ENCODE data around the gene DOCK1.
"Not testable (repeated sequence)": the region's sequence is repeated elsewhere in the genome, so short reads cannot be mapped to it uniquely, and the experiment has no call there.

The DOCK1 gene

DNA sequence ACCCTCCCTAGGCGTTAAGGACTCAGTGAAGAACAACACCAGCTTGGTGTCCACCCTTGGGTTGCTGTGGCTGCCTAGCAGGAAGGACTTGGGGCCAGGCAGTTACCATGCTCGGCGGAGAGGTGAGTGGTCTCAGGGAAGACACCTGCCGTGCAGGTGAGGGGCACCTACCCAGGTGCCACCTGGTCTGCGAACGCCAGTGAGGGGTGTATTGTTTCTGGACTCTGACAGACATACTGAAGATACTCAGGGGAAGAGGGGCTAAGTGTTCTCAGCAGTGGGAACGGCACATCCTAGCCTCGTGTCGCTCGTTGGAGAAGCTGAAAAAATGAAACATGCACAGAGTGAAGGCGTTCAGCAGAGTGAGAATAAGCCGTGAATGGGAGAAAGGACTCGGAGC, 22.6 kb downstream of the DOCK1 start:
- no peak for DNase-seq

DNA sequence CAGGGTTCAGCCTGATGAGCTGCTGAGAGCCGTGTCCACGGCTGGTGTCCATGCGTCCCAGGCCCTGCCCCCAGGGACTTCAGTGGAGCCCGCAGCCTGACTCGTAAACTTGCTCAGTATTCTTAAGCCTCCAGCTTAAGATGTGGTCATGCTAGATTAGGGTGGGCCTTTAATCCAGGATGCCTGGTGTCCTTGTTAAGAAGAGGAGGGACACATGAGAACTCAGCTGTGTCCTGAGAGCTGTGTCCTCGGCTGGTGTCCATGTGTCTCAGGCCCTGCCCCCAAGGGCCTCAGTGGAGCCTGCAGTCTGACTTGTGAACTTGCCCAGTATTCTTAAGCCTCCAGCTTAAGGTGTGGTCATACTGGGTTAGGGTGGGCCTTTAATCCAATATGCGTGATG, 23.0 kb downstream of the DOCK1 start:
- no peak for DNase-seq

DNA sequence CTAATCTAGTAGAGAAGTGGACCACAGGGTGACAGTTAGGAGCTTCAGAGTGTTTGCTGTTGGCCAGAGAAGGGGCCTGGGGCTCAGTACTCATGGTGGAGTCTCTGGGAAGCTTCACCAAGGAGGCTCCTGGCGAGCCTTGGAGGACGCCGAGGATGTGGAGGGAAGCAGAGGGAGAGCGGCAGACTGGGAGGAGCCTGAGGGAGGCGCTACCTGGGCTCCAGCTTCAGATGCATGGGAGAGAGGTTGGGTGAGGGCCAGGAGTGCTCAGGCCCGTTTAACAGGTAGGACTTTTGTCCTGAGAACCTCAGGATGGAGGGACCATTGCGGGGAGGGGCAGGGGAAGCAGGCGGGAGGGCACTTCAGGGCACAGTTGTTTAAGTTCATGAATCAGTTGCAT, 24.2 kb downstream of the DOCK1 start:
- DNase-seq = no peak

DNA sequence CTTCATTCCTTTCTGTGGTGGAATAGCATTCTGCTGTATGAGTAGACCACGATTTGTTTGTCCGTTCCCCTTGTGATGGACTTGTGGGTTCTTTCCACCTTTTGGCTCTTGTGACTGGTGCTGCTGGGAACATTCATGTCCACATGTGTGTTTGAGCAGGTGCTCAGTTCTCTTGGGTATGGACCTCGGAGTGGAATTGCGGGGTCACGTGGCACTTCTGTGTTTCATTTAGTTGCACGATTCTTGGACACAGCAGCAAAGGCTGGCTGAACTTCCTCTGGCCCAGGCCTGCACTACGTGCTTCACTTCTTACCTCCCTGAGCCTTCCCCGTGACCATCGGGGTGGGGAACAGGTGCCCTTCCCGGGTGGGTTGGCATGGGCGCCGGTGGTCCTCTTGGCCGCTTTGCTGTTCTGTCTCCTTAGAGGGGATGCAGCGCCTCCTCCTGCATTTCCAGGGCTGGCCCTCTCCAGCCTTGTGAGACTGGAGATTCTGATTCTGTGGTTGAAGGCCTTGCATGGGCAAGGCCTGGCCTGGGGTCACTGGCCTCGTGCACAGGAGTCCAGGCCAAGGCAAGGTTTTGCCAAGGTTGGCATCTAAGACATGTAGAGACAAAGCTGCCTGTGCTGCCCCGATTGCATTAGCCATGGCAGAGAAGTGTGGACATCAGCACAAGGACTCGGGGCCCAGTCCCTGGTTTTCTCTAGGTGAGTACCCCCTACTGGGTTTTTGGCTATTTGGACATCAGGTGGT, 25.1 kb downstream of the DOCK1 start:
- no peak for DNase-seq

DNA sequence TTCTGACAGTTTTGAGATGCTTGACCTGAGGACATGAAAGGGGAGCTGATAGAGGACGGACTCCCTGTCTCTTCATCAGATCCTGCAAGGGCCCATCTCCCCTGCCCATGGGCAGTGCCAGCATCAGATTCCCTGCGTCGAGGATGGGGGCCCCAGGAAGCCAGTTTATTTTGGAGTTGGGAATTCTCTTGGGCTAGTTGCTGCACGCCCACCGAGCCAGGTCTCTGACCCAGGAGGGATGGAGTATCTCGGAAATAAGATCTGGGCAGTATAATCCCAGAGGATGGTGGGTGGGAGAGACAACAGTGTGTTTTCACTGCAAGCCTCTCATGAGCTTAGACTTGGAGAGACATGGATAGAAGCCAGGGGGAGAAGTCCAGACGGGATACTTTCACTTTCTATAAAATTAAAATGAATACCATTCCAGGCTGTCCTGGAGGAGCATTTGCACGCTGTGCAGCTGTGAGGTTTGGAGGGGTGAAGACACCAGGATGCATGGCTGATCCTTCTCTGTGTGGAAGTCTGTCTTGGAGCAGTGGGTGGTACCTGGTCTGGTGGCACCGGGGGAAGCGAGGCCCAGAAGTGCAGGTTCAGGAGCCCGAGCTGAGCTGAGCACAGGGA, 25.8 kb downstream of the DOCK1 start:
- no peak for DNase-seq

DNA sequence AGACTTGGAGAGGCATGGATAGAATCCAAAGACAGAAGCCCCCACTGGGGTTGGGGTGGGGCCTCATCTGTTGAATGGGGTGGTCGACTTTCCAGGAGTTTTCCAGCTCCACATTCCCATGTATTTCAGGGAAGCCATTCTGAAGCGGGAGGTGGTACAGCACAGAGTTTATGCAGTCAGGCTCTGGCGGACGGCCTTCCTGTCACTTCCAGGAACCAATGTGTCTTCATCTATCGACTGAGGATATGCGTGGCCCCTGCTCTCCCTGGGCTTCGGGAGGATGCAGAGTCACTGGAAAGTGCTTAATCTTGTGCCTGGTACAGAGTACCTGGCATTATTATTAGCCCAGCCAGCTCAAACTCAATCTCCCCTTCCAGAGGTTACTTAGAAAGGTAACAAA, 26.3 kb downstream of the DOCK1 start:
- no peak for DNase-seq

DNA sequence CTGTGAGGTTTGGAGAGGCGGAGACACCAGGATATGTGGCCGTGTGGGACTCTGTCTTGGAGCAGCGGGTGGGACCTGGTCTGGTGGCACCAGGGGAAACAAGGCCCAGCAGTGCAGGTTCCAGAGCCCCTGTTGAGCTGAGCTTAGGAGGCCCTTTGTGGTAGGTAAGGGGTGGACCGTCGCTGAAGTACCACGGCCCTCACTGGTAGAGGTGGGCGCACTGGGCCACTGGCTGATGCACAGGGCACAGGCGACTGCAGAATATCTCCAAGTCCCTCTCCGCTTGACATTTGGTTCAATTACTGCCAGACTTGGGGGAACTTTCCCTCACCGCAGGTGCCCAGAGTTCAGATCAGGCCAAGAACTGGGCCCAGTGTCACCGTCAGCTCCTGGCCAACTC, 27.3 kb downstream of the DOCK1 start:
- DNase-seq = no peak

DNA sequence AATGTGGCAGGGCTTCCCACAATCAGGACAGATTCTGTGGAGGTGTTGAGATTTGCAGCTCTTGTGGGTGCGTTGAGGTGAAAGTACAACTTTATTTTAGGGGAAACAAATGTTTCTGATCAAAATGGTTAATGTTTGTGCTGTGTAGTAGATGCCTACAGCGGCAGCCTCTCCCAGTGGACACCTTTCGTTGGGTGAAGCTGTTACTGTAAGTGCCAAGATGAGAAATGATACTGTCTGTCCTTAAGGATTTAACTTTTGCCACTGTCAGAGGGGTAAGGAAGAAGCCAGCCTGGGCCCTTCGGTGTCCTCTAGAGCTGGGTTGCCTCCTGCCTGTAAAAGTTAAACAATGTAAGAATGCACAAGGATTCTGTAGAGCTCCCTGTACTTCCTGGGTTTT, 27.9 kb downstream of the DOCK1 start:
- DNase-seq = no peak

DNA sequence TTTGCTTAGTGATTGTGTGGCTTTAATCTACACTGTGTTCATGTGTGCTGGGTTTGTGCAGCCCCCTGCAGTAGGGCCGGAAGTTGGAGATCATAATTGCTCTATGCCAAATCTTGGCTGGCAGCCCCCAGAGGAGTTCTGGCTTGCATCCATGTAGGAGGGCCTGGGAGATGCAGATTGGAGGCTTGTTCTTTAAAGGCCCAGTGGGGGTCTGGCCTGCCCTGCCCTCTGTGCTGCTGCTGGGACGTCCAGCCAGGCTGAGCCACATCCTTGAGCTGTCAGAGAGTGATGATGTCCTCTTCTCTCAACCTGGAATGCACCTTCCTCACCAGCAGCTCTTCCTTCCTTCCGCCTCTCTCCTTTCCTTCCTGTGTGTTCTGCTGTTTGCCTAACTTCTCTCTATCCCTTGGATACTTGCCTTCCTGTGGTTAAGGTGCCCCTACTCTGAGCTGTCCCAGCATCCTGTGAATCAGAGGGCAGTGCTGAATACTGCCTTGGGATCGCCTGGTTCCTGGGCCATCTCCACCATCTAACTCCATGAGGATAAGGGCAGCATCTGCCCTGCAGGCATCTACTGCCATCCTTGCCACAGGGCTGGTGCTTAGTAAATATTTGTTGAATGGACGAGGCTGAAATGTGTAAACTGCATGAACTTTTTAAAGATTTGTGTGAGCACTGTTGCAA, 30.2 kb downstream of the DOCK1 start:
- no peak for DNase-seq

DNA sequence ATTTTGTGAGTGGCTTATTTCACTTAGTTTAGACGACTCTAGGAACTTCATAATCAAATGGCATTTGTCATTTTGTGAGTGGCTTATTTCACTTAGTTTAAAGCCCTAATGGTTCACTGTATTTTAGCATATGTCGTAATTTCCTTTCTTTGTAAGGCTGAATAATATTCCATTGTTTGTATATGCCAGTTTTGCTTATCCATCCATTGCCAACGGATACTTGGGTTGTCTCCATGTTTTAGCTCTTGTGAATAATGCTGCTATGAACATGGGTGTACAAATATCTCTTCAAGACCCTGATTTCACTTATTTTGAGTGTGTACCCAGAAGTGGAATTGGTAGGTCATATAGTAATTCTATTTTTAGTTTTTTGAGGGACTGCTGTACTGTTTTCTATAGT, 31.8 kb downstream of the DOCK1 start:
- DNase-seq = no peak

DNA sequence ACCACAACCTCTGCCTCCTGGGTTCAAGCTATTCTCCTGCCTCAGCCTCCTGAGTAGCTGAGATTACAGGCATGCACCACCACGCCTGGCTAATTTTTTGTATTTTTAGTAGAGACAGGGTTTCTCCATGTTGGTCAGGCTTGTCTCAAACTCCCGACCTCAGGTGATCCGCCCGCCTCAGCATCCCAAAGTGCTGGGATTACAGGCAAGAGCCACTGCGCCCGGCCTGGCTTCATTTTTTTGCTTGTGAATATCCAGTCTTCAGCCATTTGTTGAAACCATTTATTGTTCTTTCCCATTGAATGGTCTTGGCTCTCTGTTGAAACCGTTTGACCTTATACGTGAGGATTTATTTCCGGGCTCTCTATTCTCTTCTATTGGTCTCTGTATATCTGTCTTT, 32.9 kb downstream of the DOCK1 start:
- not testable (repeated sequence) for DNase-seq

DNA sequence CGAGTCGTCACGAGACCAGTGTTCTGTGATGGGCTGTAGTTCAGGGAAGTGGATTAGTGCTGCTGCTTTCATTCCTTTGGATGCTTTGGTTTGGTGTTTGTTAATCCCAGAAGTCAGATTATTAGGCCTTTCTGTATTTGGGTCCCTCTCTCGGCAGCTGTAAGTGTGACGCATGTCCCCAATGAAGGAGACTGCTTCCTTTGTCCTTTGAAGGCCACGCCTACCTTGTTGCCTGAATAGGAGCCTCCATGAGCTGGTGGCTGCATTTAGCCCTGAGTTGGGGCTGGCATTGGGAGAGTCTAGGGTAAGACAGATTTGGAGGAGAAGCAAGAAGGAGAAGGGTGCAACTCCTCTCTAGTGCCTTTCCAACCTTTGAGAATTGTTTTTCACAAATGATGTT, 34.5 kb downstream of the DOCK1 start:
- DNase-seq = no peak

DNA sequence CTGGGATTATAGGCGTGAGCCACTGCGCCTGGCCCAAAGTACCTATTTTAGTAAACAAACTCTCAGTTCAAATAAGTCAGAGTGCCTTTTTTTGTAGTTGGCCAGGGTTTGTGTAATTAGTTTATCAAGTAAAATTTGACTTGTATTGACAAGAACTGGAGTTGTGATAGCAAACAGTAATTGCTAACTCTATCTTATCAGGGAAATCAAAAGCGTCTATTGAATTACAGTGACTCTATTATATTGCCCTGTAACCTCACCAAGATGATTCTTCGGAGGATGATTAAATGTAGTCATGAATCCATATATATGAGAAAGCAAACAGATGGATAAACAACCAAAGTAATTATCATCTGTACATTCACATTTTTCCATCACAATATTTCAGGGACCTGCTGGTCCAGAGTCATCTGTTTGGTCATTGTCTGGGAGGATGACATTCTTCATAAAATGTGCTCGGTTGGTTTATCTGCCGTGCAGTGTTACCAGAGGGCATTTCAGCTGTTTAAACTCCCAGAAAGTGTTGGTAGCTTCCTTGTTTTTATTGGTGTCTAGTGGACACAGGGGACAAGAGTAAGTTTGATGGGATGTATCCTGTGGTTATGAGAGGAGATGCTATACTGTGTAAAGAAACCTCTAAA, 35.6 kb downstream of the DOCK1 start:
- DNase-seq = no peak

DNA sequence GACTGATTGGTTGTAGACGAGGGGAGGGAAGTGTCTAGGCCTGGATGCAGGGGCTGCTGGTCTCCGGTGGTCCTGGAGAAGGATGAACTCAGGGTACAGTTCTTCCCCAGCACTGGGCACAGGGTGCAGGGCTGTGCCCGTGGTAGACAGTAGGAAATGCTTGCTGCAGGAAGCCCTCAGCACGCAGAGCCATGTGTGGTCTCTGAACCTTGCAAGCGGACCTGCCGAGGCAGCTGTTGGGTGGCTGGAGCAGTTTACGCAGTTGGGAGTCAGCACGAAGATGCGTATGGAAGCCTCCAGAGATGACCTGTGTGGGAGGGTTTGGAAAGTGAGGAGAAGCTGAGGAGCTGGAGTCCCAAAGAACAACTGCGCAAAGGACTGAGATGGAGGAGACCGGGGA, 39.0 kb downstream of the DOCK1 start:
- DNase-seq = no peak

DNA sequence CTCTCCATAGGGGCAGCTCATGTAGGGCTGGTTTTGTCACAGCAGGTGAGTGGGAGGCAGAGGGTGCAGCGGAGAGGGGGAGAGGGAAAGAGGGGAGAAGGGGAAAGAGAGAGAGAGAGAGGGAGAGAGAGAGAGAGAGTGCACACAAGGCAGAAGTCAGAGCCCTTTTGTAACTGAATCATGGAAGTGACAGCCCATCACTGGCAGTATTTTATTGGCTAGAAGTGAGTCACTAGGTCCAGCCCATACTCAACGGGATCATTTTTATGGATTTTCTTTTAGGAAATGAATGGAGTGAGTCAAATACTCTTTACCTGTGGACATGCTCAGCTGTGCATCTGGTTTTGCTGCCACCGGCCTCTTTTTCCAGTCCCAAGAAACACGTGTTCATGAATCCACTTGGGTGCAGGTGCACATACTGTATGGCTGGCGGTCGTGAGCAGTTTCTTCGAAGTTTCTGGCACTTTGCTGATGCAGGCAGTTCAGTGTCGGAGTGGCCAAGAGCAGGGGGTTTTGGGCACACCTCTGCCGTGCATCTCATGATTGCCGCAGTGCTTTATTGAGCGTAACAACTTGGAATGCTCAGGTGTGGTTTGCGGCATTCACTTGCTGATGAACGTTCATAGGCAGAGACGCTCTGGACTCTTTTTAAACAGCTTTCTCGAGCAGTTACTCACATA, 40.3 kb downstream of the DOCK1 start:
- peak; percentile 86 for DNase-seq

DNA sequence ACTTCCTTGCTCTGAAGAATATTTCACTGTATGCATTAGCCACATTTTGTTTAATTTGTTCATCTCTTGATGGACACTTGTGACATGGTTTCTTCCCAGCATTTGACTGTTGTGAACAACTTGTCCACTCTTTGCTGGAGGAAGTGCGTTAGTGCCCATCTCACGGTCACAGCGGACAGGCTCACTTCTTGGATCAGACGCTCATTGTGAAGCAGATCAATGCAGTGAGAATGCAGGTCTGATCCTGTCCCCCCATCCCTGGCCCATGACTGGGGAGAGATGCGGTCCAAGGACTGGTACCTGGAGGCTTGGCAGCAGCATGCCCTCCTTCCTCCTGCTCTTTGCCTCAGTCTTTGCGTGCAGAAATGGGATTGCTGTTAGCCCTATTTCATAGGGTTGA, 41.5 kb downstream of the DOCK1 start:
- DNase-seq = no peak

DNA sequence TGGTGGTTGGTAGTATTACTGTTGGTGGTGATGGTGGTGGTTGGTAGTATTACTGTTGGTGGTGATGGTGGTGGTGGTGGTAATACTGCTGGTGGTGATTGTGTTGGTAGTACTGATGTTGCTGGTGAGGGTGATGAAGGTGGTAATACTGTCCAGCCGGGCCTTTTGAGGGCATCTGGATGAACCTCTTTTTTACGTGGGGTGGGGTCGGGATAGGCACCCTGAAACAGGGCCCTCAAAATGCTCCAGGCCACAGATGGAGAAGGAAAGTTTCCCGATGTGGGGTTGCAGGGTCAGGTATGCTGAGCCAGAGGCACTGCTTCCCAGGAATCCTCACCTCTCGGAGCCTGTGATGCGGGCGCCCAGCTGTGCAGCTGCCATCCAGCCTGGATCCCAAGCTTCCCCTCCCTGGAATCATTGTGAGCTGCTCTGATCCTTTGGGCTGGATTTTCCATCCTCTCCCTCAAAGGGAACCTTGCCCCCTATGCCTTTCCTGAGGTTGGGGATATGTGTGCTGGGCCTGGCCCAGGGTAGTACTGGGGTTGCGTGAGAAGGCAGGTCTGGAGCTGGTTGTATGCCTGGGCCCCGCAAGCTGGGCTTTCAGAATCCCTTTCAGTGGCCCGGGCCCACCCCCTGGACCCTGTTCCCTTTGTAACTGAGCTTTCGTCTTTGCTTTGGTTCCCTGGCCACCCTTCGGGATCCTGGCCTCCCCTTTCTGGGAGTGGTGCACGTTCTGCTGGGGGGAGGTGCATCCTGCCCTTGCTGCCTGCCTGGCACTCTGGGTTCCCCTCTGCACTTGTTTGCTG, 43.3 kb downstream of the DOCK1 start:
- DNase-seq = no peak

DNA sequence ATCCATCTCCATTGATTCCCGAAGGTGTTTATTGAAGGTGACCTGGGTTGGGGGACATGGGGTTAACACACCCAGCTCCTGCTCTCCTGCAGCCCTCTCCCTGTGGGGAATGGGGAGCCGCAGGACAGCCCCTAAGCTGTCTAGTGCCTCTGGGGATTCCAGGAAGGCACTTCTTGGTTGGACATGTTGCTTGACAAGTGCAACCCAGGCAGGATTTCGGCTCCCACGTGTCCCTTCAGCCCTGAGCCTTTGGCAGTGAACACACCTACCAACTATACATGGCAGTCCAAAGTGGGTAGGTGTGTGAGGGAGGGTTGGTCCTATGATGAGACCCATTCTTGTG, 43.9 kb downstream of the DOCK1 start:
- no peak for DNase-seq

DNA sequence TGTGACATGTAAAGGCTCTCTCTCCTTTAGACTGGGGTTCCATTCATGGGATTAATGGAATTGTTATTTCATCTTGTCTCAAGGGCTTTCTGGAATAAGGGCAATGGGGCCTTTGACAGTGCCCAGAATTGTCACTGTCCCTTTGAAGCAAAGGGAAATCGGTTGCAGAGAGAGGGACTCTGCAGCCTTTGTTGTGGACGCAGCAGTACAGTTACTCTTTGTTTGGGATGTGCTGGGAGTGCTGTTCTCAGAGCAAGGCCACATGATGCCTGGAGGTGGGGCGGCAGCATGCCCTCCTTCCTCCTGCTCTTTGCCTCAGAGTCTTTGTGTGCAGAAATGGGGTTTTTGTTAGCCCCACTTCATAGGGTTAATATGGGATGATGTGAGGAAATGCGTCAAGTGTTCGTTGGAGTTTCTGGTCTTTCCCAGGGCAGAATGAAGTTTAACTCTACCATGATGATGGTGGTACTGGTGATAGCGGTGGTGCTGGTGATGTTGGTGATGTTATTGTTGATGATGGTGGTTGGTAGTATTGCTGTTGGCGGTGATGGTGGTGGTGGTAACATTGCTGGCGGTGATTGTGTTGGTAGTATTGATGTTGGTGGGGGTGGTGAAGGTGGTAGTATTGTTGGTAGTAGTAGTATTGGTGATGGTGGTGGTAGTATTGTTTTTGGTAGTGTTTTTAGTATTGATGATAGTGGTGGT, 45.3 kb downstream of the DOCK1 start:
- no peak for DNase-seq

DNA sequence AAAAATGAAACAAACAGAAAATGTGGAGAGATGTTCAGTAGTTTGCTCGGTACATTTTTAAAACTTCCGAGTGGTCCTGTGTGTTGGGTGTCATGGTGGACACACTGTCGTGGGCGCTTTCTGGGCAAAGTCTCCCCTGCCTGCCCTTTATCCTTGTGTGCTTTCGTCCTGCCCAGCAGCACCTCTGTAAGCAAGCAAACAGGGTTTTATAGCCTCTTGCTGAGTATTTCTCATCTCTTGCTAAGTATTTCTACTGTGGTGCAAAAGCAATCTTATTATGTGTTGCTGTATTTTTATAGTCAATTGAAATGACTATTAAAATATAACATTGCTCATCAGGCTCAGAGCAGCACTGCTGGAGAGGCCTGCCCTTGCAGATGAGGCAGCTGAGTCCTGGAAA, 48.7 kb downstream of the DOCK1 start:
- no peak for DNase-seq

DNA sequence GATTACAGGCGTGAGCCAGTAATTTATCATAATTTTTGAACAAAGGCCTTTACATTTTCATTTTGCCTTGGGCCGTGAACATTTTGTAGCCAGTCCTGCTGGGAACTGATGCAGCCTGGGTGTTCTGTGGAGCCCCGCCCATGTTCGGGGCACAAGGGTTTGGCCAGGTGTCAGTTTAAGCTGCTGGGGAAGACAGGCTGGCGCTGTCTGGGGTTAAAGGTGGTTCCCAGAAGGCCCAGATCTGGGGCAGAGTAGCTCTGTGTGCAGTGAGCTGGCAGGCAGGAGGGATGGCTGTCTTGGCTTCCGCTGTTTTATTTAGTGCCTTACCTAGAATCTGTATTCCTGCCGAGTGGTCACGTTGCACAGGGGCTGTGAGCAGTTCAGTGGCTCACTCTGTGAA, 50.2 kb downstream of the DOCK1 start:
- DNase-seq = peak; percentile 73

Measured in RPMI8226 (cell line).